ENCODE results near the gene INPP5K. TPM values are rescaled to one million over a fixed set of nuclear protein-coding genes. Genes with fewer than 3 reads are reported as not detected.
"Not testable (repeated sequence)": the region's sequence is repeated elsewhere in the genome, so short reads cannot be mapped to it uniquely, and the experiment has no call there.

The INPP5K gene
- total RNA-seq = 100 to 1,000 TPM; 101 to 172 (median 134) TPM

- H3K4me3 ChIP-seq (ENCODE audit: low read depth, poor library complexity, severe bottlenecking) = peak within 1 kb of the TSS; percentile 94
- WGBS, 2 donors = 0 to 1% methylated on average over 28 to 51 of the region's 91 CpGs
- intact Hi-C loops (cut with DNase I; ENCODE audit: low total_unique reads) = loop anchor here (10.0 kb wide), 1 partner anchor 152 kb away; no protein-coding TSS in a partner anchor
- TF ChIP-seq POLR2A (IDR thresholded peaks at IDR 0.05) (no peak), CTCF (IDR thresholded peaks at IDR 0.05) (no peak)
- DNase-seq (ENCODE audit: low spot score in 2 of 2) = peak; percentile 98 to 99
These were observed at the start of gene INPP5K for GRCh38 chr17:1516388-1517161. TSS of gene INPP5K (minus strand) at chr17:1516612. CDS start at chr17:1516499, 113 bp downstream.

- H3K4me3 ChIP-seq (ENCODE audit: low read depth, poor library complexity, severe bottlenecking) = no peak overlapping the region
- 50 to 56% methylated on average over 6 of the region's 6 CpGs for WGBS, 2 donors
- intact Hi-C loops (cut with DNase I; ENCODE audit: low total_unique reads) = no loop called here
- no peak for TF ChIP-seq POLR2A (IDR thresholded peaks at IDR 0.05)
- no peak for TF ChIP-seq CTCF (IDR thresholded peaks at IDR 0.05)
- DNase-seq (ENCODE audit: low spot score in 2 of 2) = no peak
These were observed 49.5 kb upstream of the INPP5K start for GRCh38 chr17:1565877-1566276.

GRCh38 chr17:1563786-1564613 lies 47.6 kb upstream of the INPP5K start:
- intact Hi-C loops (cut with DNase I; ENCODE audit: low total_unique reads) = no loop called here
- no peak overlapping the region for H3K4me3 ChIP-seq (ENCODE audit: low read depth, poor library complexity, severe bottlenecking)
- WGBS, 2 donors = 67 to 70% methylated on average over 19 of the region's 19 CpGs
- TF ChIP-seq POLR2A (IDR thresholded peaks at IDR 0.05) (no peak), CTCF (IDR thresholded peaks at IDR 0.05) (no peak)
- no peak for DNase-seq (ENCODE audit: low spot score in 2 of 2)

- 68 to 75% methylated on average over 12 to 15 of the region's 15 CpGs for WGBS, 2 donors
- H3K4me3 ChIP-seq (ENCODE audit: low read depth, poor library complexity, severe bottlenecking); intact Hi-C loops (cut with DNase I; ENCODE audit: low total_unique reads); DNase-seq (ENCODE audit: low spot score in 2 of 2): not testable (repeated sequence)
These were observed 47.0 kb upstream of the INPP5K start for GRCh38 chr17:1563471-1563785.

- intact Hi-C loops (cut with DNase I; ENCODE audit: low total_unique reads) = no loop called here
- peak overlapping the region; percentile 76 for H3K4me3 ChIP-seq (ENCODE audit: low read depth, poor library complexity, severe bottlenecking)
- 0 to 2% methylated on average over 9 to 12 of the region's 62 CpGs for WGBS, 2 donors
- DNase-seq (ENCODE audit: low spot score in 2 of 2) = peak in 1 of 2 donors; percentile 91
- TF ChIP-seq CTCF (IDR thresholded peaks at IDR 0.05) = no peak
These were observed 45.8 kb upstream of the INPP5K start for GRCh38 chr17:1562176-1562643.
